Measurements from ENCODE around the gene VPS51. TPM values are rescaled to one million over a fixed set of nuclear protein-coding genes. Genes with fewer than 3 reads are reported as not detected.

The VPS51 gene
- total RNA-seq, 4 donors from 2014 or later = 280 to 636 (median 416) TPM

DNA sequence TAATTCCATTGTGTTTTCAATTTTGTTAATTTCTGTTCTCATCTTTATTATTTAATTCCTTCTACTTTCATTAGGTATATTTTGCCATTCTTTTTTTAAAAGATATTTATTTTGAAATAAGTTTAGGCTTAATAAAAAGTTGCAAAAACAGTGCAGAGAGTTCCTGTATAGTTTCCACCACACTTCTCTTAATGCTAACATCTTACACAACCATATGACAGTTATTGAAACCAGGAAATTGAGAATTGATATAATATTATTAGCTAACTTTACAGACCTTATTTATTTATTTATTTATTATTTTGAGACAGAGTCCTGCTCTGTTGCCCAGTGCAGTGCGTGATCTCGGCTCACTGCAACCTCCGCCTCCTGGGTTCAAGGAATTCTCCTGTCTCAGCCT is 60.2 kb downstream of the VPS51 start:
- H3K27me3 ChIP-seq = no peaks in the 10 kb centered on the region
- no peak for TF ChIP-seq POLR2A (IDR thresholded peaks at IDR 0.05)
- TF ChIP-seq, protein P1, sequence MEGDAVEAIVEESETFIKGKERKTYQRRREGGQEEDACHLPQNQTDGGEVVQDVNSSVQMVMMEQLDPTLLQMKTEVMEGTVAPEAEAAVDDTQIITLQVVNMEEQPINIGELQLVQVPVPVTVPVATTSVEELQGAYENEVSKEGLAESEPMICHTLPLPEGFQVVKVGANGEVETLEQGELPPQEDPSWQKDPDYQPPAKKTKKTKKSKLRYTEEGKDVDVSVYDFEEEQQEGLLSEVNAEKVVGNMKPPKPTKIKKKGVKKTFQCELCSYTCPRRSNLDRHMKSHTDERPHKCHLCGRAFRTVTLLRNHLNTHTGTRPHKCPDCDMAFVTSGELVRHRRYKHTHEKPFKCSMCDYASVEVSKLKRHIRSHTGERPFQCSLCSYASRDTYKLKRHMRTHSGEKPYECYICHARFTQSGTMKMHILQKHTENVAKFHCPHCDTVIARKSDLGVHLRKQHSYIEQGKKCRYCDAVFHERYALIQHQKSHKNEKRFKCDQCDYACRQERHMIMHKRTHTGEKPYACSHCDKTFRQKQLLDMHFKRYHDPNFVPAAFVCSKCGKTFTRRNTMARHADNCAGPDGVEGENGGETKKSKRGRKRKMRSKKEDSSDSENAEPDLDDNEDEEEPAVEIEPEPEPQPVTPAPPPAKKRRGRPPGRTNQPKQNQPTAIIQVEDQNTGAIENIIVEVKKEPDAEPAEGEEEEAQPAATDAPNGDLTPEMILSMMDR (IDR thresholded peaks at IDR 0.05) = no peak
- no peaks in the 10 kb centered on the region for H3K9me3 ChIP-seq
- no peak overlapping the region for H3K4me3 ChIP-seq
- no peaks in the 10 kb centered on the region for H3K4me1 ChIP-seq
- no peaks in the 10 kb centered on the region for H3K36me3 ChIP-seq
- H3K27ac ChIP-seq = no peak overlapping the region
- no peak for DNase-seq

DNA sequence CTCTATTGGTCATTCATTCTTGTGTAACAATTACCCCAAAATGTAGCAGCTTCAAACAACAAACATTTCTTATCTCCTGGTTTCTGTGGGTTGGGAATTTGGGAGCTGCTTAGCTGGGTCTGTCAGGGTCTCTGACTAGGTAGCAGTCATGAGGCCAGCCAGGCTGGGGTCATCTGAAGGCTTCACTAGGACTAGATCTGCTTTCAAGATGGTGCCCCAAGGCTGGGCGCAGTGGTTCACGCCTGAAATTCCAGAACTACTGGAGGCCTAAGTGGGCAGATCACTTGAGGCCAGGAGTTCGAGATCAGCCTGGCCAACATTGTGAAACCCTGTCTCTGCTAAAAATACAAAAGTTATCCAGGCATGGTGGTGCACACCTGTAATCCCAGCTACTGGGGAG is 60.9 kb downstream of the VPS51 start:
- H3K27me3 ChIP-seq = no peaks in the 10 kb centered on the region
- no peaks in the 10 kb centered on the region for H3K9me3 ChIP-seq
- H3K4me3 ChIP-seq = no peak overlapping the region
- H3K27ac ChIP-seq = no peak overlapping the region
- DNase-seq = no peak
- TF ChIP-seq, protein P1 (IDR thresholded peaks at IDR 0.05) = no peak
- no peak for TF ChIP-seq POLR2A (IDR thresholded peaks at IDR 0.05)
- H3K4me1 ChIP-seq = no peaks in the 10 kb centered on the region
- no peaks in the 10 kb centered on the region for H3K36me3 ChIP-seq

DNA sequence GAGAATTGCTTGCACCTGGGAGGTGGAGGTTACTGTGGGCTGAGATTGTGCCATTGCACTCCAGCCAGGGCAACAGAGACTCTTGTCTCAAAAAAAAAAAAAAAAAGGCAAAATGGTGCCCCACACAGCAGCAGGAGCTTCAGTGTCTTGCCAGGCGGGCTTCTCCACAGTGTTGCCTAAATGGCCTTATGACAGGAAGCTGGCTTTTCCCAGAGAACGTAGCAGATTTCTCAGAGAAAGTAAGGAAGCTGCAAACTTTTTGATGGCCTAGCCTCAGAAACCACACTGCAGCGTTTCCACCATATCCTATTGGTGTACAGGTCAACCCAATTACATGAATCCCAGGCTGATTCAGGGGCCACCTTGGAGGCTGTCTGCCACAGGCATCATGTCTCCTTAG is 61.3 kb downstream of the VPS51 start:
- Histone ChIP-seq H3K36me3 (no peaks in the 10 kb centered on the region), H3K4me1 (no peaks in the 10 kb centered on the region), H3K4me3 (no peak overlapping the region), H3K27ac (no peak overlapping the region), H3K27me3 (no peaks in the 10 kb centered on the region), H3K9me3 (no peaks in the 10 kb centered on the region)
- TF ChIP-seq POLR2A (IDR thresholded peaks at IDR 0.05) = no peak
- TF ChIP-seq, protein P1 (IDR thresholded peaks at IDR 0.05) = no peak
- no peak for DNase-seq

DNA sequence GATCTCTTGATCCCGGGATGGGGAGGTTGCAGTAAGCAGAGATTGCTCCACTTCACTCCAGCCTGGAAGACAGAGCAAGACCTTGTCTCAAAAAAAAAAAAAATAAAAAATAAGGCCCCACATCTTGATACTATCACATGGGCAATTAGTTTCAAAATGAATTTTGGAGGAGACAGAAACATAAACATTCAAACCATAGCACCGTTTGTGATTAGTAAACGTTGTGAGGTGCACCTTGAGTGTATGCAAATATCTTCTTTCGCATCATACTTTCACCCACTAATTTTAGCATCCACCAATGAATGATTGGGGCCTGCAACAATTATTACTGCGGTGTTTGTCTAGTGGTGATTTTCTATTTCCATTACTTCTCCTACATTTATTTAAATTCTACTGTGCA is 63.0 kb downstream of the VPS51 start:
- no peak for DNase-seq
- Histone ChIP-seq H3K4me3 (no peak overlapping the region), H3K27me3 (no peaks in the 10 kb centered on the region), H3K4me1 (no peaks in the 10 kb centered on the region), H3K27ac (no peak overlapping the region), H3K36me3 (no peaks in the 10 kb centered on the region), H3K9me3 (no peaks in the 10 kb centered on the region)
- no peak for TF ChIP-seq POLR2A (IDR thresholded peaks at IDR 0.05)
- TF ChIP-seq, protein P1 (IDR thresholded peaks at IDR 0.05) = no peak

DNA sequence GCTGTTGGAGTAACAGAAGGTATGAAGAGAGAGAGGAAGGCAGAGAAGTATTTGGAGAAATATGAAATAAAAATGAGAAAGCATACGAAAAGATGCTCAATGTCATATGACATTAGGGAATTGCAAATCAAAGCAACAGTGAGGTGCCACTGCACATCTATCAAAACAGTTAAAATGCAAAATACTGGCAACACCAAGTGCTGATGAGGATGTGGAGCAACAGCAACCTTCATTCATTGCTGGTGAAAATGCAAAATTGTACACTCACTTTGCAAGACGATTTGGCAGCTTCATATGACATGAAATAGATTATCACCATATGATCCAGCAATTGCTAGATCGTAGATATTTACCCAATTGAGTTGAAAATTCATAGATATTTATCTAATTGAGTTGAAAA is 64.6 kb downstream of the VPS51 start:
- Histone ChIP-seq H3K4me3 (no peak overlapping the region), H3K27me3 (no peaks in the 10 kb centered on the region), H3K36me3 (no peaks in the 10 kb centered on the region), H3K4me1 (no peaks in the 10 kb centered on the region), H3K9me3 (no peaks in the 10 kb centered on the region), H3K27ac (no peak overlapping the region)
- TF ChIP-seq, protein P1 (IDR thresholded peaks at IDR 0.05) = no peak
- TF ChIP-seq POLR2A (IDR thresholded peaks at IDR 0.05) = no peak
- no peak for DNase-seq

Small RNAs within 50 kb of the gene (small RNA-seq; reads per million reads assigned to genes)
- gene HIGD1AP10 = 0 reads per million in 2 donors
- 0 reads per million in 2 donors for gene PDCL2P2
- gene RNU2-23P = 0 to 0.18 reads per million in 2 donors

Other genes with a start within 250 kb of the VPS51 start
- 100 to 1,000 TPM in 2 of 4 donors, 10 to 100 TPM in 2; 56.2 to 185 (median 98.6) TPM for gene EHD1, start 217.6 kb upstream of the VPS51 start, total RNA-seq
- 10 to 100 TPM; 38.8 to 79.6 (median 66.6) TPM for gene ATG2A, start 179.0 kb upstream of the VPS51 start, total RNA-seq
- 10 to 100 TPM; 20.0 to 46.2 (median 22.5) TPM for gene PPP2R5B, start 171.5 kb upstream of the VPS51 start, total RNA-seq
- gene GPHA2, start 160.3 kb upstream of the VPS51 start, total RNA-seq = not detected
- gene MAJIN, start 124.1 kb upstream of the VPS51 start, total RNA-seq = not detected
- gene BATF2, start 99.2 kb upstream of the VPS51 start, total RNA-seq = 10 to 100 TPM in 3 of 4 donors, 1 to 10 TPM in 1; 5.0 to 12.0 (median 11.2) TPM
- gene ARL2, start 82.1 kb upstream of the VPS51 start, total RNA-seq = 100 to 1,000 TPM in 1 of 4 donors, 10 to 100 TPM in 3; 64.4 to 103 (median 77.2) TPM
- gene SNX15, start 68.8 kb upstream of the VPS51 start, total RNA-seq = 10 to 100 TPM; 15.7 to 39.0 (median 27.3) TPM
- 10 to 100 TPM; 10.9 to 21.5 (median 13.9) TPM for gene SAC3D1, start 55.0 kb upstream of the VPS51 start, total RNA-seq
- gene NAALADL1, start 37.7 kb upstream of the VPS51 start, total RNA-seq = 1,000 to 10,000 TPM in 2 of 4 donors, 100 to 1,000 TPM in 1, 10 to 100 TPM in 1; 40.4 to 1,241 (median 898) TPM
- 10 to 100 TPM in 1 of 4 donors, 1 to 10 TPM in 2, under 1 TPM in 1; 0.94 to 27.2 (median 6.4) TPM for gene CDCA5, start 12.2 kb upstream of the VPS51 start, total RNA-seq
- gene ZFPL1, start 12.0 kb upstream of the VPS51 start, total RNA-seq = 10 to 100 TPM; 53.9 to 67.6 (median 55.5) TPM
- 10 to 100 TPM; 19.8 to 78.1 (median 58.5) TPM for gene TM7SF2, start 15.7 kb downstream of the VPS51 start, total RNA-seq
- 10 to 100 TPM in 3 of 4 donors, 1 to 10 TPM in 1; 8.7 to 20.6 (median 13.8) TPM for gene ZNHIT2, start 21.5 kb downstream of the VPS51 start, total RNA-seq
- 100 to 1,000 TPM; 412 to 714 (median 579) TPM for gene FAU, start 25.9 kb downstream of the VPS51 start, total RNA-seq
- gene MRPL49, start 26.1 kb downstream of the VPS51 start, total RNA-seq = 10 to 100 TPM; 36.2 to 50.3 (median 45.7) TPM
- gene SYVN1, start 38.3 kb downstream of the VPS51 start, total RNA-seq = 10 to 100 TPM; 37.1 to 61.9 (median 51.6) TPM
- not detected for gene SPDYC, start 74.0 kb downstream of the VPS51 start, total RNA-seq
- 100 to 1,000 TPM; 320 to 598 (median 559) TPM for gene CAPN1, start 85.7 kb downstream of the VPS51 start, total RNA-seq
- gene POLA2, start 165.7 kb downstream of the VPS51 start, total RNA-seq = 10 to 100 TPM in 2 of 4 donors, 1 to 10 TPM in 2; 6.8 to 25.6 (median 13.1) TPM
- 10 to 100 TPM; 13.2 to 26.9 (median 24.7) TPM for gene CDC42EP2, start 218.7 kb downstream of the VPS51 start, total RNA-seq
- 10 to 100 TPM; 25.0 to 47.0 (median 39.5) TPM for gene DPF2, start 237.6 kb downstream of the VPS51 start, total RNA-seq